ENCODE data around the gene EZR. TPM values are rescaled to one million over a fixed set of nuclear protein-coding genes. Genes with fewer than 3 reads are reported as not detected.

The EZR gene
- total RNA-seq, 2 experiments from 2014 or later = 235 to 257 TPM

DNA sequence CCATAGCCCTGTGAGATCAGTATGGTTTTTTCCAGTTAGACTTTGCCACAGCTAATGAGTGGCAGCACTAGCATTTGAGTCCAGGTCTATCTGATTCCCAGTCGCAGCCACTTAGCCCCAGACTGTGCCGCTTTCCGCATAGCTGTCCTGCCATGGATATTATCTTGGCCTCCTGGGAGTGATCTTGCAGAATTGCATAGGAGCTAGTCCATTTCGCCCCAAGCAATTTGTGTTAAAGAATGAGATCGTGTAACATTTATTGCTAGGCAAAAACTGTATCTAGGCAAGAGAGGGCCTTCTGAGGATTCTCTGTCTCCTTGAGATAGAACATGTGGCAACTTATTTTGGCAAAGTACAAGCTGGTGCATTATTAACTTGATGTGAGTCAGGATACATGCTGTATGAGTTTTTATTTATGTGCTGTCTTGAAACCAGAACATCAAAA is 74.2 kb downstream of the EZR start:
- no peaks in the 10 kb centered on the region for H3K27me3 Mint-ChIP-seq
- POLR2A ChIA-PET = no interaction called here
- no peaks in the 10 kb centered on the region for H3K4me1 Mint-ChIP-seq
- DNase-seq (no peak), ATAC-seq (ENCODE audit: low read depth) (no peak)
- peaks cover 51% of the 10 kb centered on the region for H3K36me3 Mint-ChIP-seq
- no peak overlapping the region for H3K4me3 Mint-ChIP-seq
- no peaks in the 10 kb centered on the region for H3K9me3 Mint-ChIP-seq
- H3K27ac Mint-ChIP-seq = no peak overlapping the region

DNA sequence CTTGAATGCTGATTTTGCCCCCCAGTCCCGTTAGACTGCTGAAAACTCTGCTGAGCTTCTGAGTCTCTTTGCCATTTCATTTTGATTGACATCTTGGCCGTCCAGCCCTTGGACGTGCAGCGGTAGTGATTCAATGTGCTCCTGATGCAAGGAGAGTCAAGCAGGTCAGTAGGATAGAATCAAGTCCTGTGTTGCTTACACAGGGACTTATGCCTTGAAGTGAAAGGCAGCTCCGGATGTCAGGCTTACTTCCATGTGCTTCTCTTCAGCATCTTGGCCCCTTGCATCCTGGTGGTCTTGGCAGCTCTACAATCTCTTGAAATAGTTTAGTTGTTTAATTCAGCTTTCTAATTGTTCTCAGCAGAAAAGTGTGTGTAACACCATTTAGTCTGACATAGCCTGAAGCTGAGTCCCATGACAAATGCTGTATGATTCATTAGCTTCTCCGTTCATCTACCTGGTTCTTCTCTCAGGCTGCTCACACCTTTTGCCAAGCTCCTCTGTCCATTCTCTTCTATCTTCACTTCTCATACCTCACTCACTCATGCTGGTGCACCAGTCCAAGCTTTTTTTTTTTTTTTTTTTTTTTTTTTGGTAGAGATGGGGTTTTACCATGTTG is 76.0 kb downstream of the EZR start:
- peaks cover 61% of the 10 kb centered on the region for H3K36me3 Mint-ChIP-seq
- no peaks in the 10 kb centered on the region for H3K27me3 Mint-ChIP-seq
- POLR2A ChIA-PET = no interaction called here

GRCh38 chr6:158739673-158740072 is 79.5 kb downstream of the EZR start:
- Mint-ChIP-seq H3K36me3 (peaks cover 69% of the 10 kb centered on the region), H3K4me1 (peaks cover 1% of the 10 kb centered on the region), H3K27ac (no peak overlapping the region), H3K4me3 (no peak overlapping the region), H3K9me3 (peaks cover 10% of the 10 kb centered on the region), H3K27me3 (no peaks in the 10 kb centered on the region)
- DNase-seq (no peak), ATAC-seq (ENCODE audit: low read depth) (no peak)
- POLR2A ChIA-PET = no interaction called here

More for the DNA sequence above, 76.0 kb downstream of the EZR start:
- H3K4me1 Mint-ChIP-seq = no peaks in the 10 kb centered on the region
- peaks cover 10% of the 10 kb centered on the region for H3K9me3 Mint-ChIP-seq
- H3K27ac Mint-ChIP-seq = no peak overlapping the region
- no peak for ATAC-seq (ENCODE audit: low read depth)
- no peak for DNase-seq
- no peak overlapping the region for H3K4me3 Mint-ChIP-seq

DNA sequence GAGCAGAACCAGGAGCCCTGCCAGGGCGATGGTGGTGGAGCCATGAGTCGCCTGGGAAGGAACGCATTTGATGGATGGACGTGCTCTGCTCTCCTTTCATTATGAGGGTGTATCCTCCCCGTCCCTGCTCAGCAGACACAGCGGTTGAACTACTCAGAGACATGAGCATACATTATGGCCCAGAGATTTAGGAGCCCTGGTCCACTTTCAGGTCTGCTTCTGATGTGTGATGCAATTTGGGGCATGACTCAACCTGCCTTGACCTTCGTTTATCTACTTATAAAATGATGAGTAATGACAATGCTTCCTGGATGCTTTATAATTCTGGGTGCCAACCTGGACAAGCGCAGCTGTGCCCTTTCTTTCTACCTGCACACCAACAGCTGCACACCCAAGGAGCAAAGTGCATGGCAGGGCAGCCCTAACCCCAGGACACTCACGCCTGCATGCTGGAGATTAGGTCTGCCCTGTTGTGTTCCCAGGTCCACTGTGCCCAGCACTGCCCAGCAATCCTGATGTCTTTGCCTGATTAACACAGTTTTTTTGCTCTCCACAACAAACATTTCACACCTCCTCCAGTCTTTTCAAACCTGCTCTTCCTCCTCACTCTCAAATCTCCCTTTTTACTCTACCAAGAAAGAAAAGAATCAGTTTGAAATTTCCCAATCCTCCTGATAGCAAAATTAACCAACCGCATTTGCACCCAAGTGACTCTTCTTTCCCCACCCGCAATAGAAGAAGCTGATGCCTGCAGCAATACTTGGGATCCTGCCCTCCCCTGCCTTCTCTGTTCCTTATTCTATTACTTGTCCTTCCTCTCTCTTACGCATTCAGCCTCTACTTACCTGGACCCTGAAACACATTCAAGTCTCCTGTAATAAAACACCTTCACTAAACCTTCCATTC is 81.2 kb downstream of the EZR start:
- H3K4me1 Mint-ChIP-seq = peaks cover 1% of the 10 kb centered on the region
- DNase-seq = no peak
- H3K27me3 Mint-ChIP-seq = no peaks in the 10 kb centered on the region
- peak overlapping the region; percentile 24 for H3K27ac Mint-ChIP-seq
- no peak for ATAC-seq (ENCODE audit: low read depth)
- no peak overlapping the region for H3K4me3 Mint-ChIP-seq
- peaks cover 73% of the 10 kb centered on the region for H3K36me3 Mint-ChIP-seq
- POLR2A ChIA-PET = no interaction called here
- peaks cover 10% of the 10 kb centered on the region for H3K9me3 Mint-ChIP-seq

- DNase-seq = no peak
- Mint-ChIP-seq H3K36me3 (peaks cover 76% of the 10 kb centered on the region), H3K27me3 (no peaks in the 10 kb centered on the region), H3K4me3 (no peak overlapping the region), H3K27ac (no peak overlapping the region), H3K4me1 (peaks cover 1% of the 10 kb centered on the region), H3K9me3 (peaks cover 10% of the 10 kb centered on the region)
- no peak for ATAC-seq (ENCODE audit: low read depth)
- POLR2A ChIA-PET = no interaction called here
Observed at GRCh38 chr6:158737082-158737709, 82.0 kb downstream of the EZR start.

DNA sequence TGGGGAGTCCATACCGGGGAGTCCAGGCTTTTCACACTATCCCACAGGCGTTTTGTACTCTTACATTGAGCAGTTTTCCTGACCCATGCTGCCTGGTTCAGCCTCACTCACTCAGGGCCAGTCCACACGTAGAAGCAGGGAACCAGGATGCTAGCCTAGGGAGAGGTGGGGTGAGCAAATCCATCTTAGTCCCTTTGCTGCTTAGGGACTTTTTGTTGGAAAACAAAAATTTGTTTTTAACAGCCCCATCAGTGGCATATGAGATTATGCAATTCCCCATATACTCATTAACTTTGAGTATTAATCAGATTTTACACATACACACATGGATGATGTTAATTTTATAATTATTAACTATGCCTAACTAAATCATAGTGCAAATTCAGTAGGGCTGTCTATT is 84.2 kb downstream of the EZR start:
- H3K4me3 Mint-ChIP-seq = no peak overlapping the region
- H3K27ac Mint-ChIP-seq = no peak overlapping the region
- POLR2A ChIA-PET = no interaction called here
- DNase-seq = no peak
- H3K9me3 Mint-ChIP-seq = peaks cover 10% of the 10 kb centered on the region
- peaks cover 76% of the 10 kb centered on the region for H3K36me3 Mint-ChIP-seq
- peaks cover 1% of the 10 kb centered on the region for H3K4me1 Mint-ChIP-seq
- no peaks in the 10 kb centered on the region for H3K27me3 Mint-ChIP-seq
- ATAC-seq (ENCODE audit: low read depth) = no peak

GRCh38 chr6:158730541-158730907 is 88.6 kb downstream of the EZR start:
- Mint-ChIP-seq H3K4me1 (no peaks in the 10 kb centered on the region), H3K27me3 (no peaks in the 10 kb centered on the region), H3K36me3 (peaks cover 69% of the 10 kb centered on the region), H3K4me3 (no peak overlapping the region), H3K9me3 (no peaks in the 10 kb centered on the region), H3K27ac (no peak overlapping the region)
- POLR2A ChIA-PET = no interaction called here
- ATAC-seq (ENCODE audit: low read depth) = no peak
- DNase-seq = no peak

DNA sequence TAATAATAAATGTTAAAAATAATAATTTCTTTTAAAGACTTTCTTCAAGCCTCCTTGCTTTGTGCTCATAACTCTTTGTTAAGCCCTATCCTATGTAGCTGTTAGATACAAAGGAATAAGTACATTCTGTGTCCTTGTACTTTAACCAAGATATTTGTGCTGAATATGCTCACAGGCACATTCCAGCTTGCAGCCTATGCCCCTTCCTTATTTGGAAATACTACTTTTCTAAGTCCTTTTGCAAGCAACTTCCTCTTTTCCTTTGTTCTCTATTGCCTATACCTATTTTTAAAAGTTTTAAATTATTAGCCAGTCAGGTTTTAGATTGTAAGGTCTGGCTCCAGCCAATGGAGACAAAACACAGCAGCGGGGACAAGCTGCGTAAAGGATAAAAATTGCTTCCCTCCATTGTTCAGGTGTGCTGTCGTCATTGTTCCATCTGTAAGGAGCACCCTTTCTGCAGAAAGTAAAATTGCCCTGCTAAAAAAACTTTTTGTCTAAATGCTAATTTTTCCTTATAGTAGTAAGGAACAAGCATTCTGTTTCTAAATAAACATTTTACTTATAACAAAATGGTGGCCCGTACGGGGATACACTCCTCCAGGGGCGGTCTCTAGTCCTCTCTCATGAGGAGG is 89.1 kb downstream of the EZR start:
- ATAC-seq (ENCODE audit: low read depth) = no peak
- Mint-ChIP-seq H3K4me1 (no peaks in the 10 kb centered on the region), H3K36me3 (peaks cover 68% of the 10 kb centered on the region), H3K27ac (no peak overlapping the region), H3K9me3 (no peaks in the 10 kb centered on the region), H3K4me3 (no peak overlapping the region), H3K27me3 (no peaks in the 10 kb centered on the region)
- DNase-seq = no peak
- POLR2A ChIA-PET = interaction anchor here (0.6 kb wide), 1 partner anchor 29 kb away, joined by 3 read pairs; no protein-coding TSS in a partner anchor

DNA sequence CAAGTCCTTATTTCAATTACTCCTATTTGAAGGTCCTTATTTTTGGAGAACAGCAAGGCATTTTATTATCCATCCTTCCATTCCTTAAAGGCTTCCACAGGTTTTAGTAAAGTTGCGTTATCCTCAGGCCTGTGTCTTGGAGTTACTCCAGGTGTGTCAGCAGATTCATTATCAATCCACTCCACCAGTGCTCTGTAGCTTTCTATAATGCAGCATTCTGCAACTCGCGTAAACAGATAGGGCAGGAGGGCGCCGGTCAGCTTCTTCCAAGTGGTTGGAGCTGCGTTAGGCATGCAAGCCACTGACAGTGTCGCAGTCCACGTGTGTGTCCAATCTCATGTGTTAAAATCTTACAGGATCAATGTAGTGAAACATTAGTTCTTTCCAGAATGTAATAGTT is 93.5 kb downstream of the EZR start:
- no peak overlapping the region for H3K27ac Mint-ChIP-seq
- POLR2A ChIA-PET = no interaction called here
- H3K27me3 Mint-ChIP-seq = no peaks in the 10 kb centered on the region
- peaks cover 10% of the 10 kb centered on the region for H3K4me1 Mint-ChIP-seq
- ATAC-seq (ENCODE audit: low read depth) = no peak
- no peak overlapping the region for H3K4me3 Mint-ChIP-seq
- no peak for DNase-seq
- no peaks in the 10 kb centered on the region for H3K9me3 Mint-ChIP-seq
- peaks cover 51% of the 10 kb centered on the region for H3K36me3 Mint-ChIP-seq

- Mint-ChIP-seq H3K4me1 (peaks cover 37% of the 10 kb centered on the region), H3K27ac (no peak overlapping the region), H3K27me3 (no peaks in the 10 kb centered on the region), H3K4me3 (no peak overlapping the region), H3K9me3 (no peaks in the 10 kb centered on the region), H3K36me3 (peaks cover 47% of the 10 kb centered on the region)
- no peak for DNase-seq
- POLR2A ChIA-PET = no interaction called here
- ATAC-seq (ENCODE audit: low read depth) = no peak
Observed at GRCh38 chr6:158722176-158722729, 96.9 kb downstream of the EZR start.

DNA sequence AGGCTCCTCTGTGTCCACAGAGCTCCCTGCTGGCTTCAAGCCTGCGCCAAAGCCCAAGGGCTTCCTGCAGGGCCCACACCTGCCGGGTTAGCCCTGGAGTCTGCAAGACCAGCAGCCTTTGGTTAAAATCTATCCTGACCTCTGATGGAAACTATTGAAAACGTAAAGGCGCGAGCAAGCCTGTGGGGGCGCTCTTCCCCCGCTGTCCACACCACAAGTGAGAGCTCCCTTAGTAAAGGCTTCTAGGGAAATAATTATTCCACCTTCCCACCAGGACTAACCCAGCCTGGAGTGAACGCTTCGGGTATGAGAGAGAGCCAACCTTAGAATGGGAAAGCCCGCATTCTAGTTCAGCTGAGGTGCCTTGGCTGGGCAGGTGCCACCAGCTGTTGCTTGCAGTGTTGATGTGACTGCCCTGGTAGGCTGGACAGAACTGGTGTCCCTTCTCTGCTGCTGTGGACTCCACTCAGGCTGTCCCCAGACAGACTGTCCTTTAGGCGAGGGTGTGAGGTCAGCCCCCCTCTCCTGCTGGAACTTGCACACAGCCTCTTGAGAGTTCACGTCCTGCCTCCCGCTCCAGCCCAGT is 100.6 kb downstream of the EZR start:
- Mint-ChIP-seq H3K4me3 (peak overlapping the region; percentile 28), H3K4me1 (peaks cover 53% of the 10 kb centered on the region), H3K27ac (no peak overlapping the region), H3K36me3 (peaks cover 45% of the 10 kb centered on the region), H3K9me3 (no peaks in the 10 kb centered on the region), H3K27me3 (no peaks in the 10 kb centered on the region)
- POLR2A ChIA-PET = interaction anchor here (1.1 kb wide), 1 partner anchor 71 kb away, joined by 3 read pairs; no protein-coding TSS in a partner anchor
- DNase-seq (no peak), ATAC-seq (ENCODE audit: low read depth) (no peak)

GRCh38 chr6:158717341-158718330 is 101.5 kb downstream of the EZR start:
- H3K4me1 Mint-ChIP-seq = peaks cover 59% of the 10 kb centered on the region
- H3K36me3 Mint-ChIP-seq = peaks cover 50% of the 10 kb centered on the region
- DNase-seq (no peak), ATAC-seq (ENCODE audit: low read depth) (peak; percentile 61)
- H3K4me3 Mint-ChIP-seq = peak overlapping the region; percentile 70
- peak overlapping the region; percentile 85 for H3K27ac Mint-ChIP-seq
- POLR2A ChIA-PET = interaction anchor here (0.7 to 1.1 kb wide), 3 partner anchors 9 to 1160 kb away, joined by 3 read pairs; no protein-coding TSS in a partner anchor
- no peaks in the 10 kb centered on the region for H3K27me3 Mint-ChIP-seq
- no peaks in the 10 kb centered on the region for H3K9me3 Mint-ChIP-seq

All from activated naive CD8-positive, alpha-beta T cell treated with anti-CD3 and anti-CD28 coated beads, Interleukin-2, amount 10 ng/mL, durations not matched to agents 7 days and 5 days (primary cell).